HG03378 (cell line): Measurements from ENCODE around the gene INMT.
"Not testable (repeated sequence)": the region's sequence is repeated elsewhere in the genome, so short reads cannot be mapped to it uniquely, and the experiment has no call there.

ENCODE experiments used
- ATAC-seq: cut with Tn5 transposase; IDR thresholded peaks from one replicate; pipeline ENCODE4 v1.9.1; 2021; ENCODE audit warnings: mild to moderate bottlenecking, moderate library complexity; ENCODE audit not compliant: unreplicated experiment

Gene INMT

DNA sequence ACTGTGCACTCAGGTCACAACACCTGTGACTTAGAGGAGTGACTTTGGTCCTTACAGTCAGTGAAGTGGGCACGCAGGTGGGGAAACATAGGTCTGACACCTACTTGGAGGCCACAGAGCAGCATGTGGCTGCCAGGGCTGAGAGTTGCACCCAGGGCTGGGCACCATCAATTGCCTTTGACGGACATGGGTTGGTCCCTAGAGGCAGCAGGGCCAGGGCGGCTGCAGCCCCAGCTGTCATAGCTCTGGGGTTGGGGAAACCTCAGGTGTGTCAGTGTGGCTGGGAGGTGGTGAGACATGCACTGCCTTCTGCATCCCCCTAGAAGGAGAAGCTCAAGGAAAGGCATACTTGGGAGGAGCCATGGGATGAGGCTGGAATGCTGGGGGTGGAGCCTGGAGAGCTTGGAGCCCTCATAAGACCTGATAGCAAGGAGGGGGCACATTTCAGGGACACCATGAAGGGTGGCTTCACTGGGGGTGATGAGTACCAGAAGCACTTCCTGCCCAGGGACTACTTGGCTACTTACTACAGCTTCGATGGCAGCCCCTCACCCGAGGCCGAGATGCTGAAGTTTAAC, at the start of gene INMT:
Gene INMT (plus strand): TSS at position 440 of the 578 bp plus-strand sequence. CDS start 16 bp downstream, at position 456.
- ATAC-seq, result no peak

DNA sequence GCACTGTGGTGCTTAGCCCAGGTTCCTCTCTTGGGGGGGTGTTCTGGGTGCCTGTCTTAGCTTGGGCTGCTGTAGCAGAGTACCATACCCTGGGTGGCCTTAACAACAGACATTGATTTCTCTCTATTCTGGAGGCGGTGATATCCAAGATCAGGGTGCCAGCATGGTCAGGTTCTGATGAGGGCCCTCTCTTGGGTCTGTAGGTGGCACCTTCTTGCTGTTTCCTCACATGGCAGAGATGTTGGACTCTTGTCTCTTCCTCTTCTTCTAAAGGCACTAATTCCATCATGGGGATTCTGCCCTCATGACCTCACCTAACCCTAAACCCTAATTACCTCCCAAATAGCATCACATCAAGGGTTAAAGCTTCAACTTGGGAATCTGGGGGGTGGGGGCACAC, 49.7 kb upstream of the INMT start:
- ATAC-seq, result no peak

DNA sequence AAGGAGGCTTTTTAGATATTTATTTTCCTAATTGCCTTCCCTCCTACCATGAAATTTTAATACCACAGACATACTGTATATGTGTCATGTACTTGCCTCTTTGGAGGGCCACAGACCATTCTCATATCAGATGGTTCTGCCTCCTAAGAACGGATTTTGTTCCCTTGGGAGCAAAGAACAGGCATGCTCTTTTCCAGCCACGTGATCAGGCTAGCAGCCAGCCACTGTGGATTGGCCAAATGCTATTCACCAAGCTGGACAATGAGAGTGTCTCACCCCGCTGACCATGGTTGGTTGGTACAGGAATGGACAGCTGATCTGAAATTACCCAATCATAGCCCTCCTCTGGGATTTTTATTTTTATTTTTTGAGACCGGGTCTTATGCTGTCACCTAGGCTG, 48.2 kb upstream of the INMT start:
- ATAC-seq, result no peak

DNA sequence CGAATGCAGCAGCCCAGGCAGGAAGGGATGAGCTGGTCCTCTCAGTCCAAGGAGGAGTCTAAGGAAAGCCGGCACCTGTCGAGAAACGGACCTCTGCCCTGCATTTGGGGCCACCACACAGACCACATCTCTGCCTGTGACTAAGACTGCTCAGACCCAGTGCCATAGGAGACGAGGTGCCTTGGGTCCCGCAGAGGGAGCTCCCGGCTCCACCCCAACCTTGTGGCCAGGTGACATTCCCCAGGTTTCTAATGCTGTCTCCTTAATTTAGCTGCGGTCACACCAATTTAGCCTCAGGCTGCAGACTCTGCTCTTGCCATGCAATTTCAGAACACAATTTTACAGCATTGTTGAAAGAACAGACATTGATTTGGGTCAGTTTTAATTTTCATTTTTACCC, 46.9 kb upstream of the INMT start:
- no peak for ATAC-seq

DNA sequence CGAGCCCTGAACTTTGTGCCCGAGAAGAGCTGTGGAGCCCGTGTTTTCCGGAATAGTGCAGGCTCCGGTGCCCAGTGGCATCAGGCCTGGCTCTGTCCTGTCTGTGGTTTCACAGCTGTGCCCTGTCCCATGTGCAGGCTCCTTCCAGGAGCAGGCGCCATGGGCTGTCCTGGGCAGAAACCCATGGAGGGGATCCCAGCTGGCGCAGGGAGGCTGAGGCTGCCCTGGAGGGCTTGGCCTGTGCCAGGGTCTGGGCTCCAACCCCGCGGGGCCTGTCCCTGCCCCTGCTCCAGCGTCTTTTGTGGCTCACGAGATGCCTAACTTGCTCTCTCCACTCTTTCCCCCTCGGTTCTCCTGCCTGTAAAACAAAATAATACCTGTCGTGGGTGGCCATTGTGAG, 46.3 kb upstream of the INMT start:
- ATAC-seq, result no peak

DNA sequence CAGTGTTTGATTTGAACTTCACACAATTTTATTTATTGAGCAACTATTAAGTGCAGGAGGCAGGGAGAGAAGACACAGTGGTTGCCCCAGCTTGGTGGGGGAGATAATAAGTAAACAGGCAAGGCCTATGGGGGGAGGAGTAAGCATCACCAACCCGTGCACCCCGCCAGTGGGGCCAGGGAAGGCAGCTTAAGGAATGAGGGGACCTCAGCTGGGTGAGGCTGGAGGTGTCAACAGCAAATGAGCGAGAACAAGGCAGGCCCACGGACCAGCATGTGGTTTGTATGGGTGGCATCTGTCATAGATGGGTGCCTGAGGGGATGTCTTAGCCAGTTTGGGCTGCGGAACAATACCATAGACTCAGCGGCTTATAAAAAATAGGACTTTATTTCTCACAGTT, 45.6 kb upstream of the INMT start:
- ATAC-seq, result no peak

DNA sequence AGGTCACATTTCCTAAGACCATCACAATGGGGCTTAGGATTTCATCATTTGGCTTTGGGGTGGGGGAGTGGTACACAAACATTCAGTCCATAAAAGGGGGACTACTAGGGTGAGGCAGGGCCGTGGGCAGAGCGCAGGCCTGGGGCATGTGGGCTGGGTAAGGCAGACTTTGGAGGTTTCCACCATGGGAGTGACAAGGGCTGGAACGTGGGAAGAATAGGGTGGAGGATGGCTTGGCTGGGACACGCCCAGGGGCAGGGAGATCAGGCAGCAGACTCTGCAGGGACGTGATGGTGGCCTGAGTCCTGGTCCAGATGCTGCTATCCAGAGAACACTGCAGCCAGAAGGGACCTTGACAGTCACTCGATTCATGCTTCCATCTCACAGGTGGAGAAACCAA, 45.0 kb upstream of the INMT start:
- ATAC-seq, result no peak

DNA sequence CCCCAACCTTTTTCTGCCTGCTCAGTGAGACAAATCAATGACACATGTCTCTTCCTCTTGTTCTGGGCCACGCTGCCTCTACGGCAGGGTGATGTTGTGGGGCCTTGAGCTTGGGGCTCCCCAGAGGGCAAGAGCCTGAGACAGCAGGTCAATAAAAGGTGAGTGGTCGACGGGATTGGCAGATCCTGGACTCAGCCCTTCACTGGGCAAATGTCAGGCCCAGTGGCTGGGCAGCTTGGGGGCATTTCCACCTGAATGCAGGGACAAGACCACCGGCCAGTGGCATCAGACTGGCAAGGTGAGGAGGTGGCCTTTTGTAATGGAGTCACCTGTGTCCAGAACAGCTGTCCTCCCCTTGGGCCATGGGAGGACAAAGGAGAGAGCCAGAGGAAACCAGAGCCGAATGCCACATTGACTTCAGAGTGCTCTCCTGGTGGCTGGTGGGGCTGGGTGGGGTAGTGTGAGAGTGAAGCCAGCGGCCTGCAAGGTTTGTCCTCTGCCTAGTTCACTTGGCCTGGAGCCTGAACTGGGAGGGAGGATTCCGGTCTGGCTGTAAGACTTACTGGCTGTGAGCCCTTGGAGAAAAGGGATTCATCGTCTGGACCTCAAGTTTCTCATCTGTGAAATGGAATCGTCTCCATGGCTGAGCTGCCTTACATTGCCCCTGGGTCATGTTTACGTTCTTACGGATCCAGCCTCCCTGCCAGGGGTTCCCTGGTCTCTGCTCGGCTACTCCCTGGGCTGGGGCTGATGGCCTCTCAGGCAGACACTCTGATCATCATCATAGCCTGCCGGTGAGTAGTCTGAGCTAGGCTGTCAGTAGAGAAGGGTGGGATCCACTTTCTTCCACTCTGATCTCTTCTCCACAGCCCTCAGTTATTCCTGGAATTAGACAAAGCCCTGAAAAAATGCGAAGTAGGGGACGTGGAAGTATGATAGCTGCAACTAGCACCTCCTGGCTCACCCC, 44.3 kb upstream of the INMT start:
- no peak for ATAC-seq

DNA sequence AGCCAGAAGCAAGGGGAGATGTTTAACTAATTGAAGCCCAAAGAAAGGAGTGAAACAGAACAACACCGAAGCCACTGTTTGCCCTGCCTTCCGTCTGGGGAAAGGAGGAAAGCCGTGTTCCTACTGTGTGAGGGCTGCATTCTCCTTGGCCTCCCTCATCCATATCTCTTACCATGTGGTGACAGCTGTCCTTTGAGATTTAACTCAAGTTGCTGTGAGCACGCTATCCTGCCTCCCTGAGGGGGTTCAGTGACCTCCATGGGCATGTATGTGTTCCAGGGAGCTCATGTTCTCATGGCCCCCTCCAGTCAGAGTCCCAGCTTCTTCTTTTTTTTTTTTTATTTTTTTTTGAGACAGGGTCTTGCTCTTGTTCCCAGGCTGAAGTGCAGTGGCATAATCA, 43.5 kb upstream of the INMT start:
- no peak for ATAC-seq

DNA sequence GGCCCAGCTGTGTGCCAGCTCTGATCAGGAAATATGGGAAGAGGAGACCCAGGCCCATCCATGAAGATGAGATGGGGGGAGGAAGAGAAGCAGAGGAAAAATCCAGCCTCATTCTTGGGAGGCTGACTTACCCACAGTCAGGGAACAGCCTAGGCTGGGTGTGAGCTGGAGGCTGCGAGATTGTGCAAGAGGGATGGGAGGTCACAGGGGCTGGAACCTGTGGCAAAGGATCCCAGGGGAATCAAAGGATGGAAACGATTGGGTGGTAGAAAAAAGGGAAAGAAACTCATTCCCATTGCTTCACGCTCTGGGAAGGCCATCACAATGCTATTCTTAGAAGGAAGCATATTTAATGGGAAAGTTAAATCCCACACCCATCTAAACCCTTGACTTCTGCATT, 43.0 kb upstream of the INMT start:
- ATAC-seq, result no peak

DNA sequence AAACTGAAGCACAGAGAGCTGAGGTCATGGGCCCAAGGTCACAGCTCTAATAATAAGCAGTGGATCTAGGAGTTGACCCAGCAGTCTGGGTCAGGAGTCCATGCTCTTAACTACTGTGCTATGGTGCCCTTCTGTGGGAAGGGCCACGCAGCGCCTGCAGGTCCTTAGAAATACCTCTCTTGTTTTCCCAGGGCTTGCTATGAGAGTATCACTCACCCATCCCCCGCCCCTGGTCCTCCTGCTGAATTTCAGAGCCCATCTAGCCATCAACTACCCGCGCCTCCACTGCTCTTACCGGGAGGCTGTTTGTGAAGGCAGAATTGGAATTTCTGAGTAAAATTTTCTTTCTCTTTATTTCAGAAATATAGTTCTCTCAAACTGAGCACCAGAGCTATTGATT, 42.4 kb upstream of the INMT start:
- ATAC-seq, result no peak

DNA sequence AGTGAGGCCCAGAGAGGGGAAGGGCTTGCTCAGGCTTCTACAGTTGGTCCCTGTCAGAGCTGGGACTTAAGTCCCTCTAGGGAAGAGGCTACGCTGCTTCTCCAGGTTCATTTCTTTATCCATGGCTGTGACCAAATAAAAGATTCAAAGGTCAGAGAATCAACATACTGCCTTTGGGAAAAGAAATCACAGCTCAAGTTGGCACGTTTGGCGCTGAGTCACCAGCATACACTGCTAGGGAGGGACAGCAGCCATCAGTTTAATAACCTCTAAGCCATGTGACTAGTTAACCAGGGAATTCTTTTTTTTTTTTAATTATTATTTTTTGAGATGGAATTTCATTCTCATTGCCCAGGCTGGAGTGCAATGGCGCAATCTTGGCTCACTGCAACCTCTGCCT, 41.3 kb upstream of the INMT start:
- ATAC-seq, result no peak

DNA sequence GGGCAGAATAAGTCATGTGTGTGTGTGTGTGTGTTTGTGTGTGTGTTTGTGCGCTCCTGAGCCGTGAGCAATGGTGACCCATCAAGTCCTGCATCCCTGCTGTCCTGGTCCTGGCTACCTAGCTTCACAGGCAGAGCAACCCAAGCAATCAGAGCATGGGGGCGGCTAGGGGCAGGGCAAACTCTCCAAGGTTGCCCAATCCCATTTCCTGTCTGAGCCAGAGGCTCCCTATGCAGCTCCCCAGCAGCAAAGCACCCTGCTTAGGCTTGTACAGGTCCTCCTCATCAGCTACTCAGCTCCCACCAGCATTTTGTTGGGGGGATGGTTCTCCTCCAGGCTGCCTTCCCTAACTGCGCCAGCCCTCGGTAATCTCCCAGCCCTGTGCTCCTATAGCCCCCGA, 38.5 kb upstream of the INMT start:
- no peak for ATAC-seq

DNA sequence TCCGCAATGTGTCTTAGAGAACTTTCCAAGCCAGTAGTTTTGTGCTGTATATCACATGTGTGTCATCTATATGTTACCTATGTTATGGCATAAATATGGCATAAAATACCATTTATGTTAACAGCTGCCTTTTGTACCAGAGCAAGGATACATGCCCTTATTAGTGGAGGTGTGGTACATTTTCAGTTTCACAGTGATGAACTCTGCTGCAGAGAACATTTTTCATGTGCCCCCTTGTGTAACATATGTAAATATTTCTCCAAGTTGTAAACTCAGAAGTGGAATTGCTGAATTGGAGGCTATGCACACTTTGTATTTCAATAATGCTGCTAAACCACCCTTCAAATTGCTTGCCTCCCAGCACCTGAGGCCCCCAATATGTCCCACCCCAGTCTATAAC, 37.8 kb upstream of the INMT start:
- no peak for ATAC-seq

DNA sequence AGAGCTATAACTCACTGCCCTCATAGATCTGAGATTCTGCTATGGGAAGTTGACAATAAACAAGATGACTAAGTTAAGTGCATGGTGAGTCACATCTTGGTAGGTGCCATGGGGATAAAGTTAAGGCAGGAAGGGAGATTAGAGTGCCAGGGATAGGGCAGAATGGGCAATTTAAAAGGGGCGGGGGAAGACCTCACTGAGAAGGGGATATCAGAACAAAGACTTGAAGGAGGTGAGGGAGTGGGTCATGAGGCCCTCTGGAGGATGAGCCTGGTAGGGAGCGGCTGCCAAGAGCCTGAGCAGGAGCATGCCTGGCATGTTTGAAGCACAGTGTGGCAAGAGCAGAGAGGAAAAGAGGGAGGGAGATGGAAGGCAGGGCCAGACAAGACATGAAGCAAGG, 34.8 kb upstream of the INMT start:
- ATAC-seq, result no peak

DNA sequence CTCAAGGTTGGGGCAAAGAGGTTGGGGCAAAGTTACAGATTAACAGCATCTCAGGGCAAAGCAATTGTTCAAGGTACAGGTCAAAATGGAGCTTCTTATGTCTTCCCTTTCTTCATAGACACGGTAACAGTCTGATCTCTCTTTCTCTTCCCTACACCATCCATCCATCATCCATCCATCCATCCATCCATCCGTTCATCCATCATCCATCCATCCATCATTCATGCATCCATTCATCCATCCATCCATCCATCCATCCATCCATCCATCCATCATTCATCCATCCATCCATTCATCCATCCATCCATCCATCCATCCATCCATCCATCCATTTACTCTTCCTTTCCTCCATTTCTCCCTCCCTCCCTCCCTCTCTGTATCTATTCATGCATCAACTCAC, 32.5 kb upstream of the INMT start:
- not testable (repeated sequence) for ATAC-seq

DNA sequence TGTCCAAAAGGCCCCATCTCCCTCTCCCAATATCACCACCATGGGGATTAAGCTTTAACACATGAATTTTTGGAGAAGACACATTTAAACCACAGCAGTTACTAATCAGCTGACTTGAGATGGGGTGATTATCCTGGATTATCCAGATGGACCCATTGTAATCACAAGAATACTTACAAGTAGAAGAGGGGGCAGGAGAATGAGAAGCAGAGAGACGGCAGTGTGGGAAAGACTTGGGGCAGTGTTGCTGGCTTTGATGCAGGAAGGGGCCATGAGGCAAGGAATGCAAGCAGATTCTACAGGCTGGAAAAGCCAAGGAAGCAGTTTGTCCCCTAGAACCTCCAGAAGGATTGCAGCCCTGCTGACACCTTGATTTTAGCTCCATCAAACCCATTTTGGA, 30.7 kb upstream of the INMT start:
- ATAC-seq, result no peak

DNA sequence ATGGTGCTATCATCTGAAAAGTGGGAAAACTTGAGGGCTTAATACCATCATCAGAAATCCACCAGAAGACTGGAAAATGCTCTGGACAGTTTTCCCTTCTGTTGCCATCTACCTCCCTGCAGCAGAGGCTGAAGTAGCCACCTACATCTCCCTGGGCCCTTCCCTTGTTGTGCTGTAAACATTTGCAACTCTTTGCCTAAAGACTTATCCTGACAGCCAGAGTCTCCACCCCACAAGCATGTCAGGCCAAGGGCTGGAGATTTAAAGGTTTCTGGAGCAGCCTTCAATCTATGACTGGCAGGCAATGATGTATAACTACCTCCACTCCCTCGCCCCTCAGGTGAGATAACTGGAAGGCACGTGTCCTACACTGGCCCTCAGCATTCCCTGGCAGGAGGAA, 29.7 kb upstream of the INMT start:
- ATAC-seq, result no peak

DNA sequence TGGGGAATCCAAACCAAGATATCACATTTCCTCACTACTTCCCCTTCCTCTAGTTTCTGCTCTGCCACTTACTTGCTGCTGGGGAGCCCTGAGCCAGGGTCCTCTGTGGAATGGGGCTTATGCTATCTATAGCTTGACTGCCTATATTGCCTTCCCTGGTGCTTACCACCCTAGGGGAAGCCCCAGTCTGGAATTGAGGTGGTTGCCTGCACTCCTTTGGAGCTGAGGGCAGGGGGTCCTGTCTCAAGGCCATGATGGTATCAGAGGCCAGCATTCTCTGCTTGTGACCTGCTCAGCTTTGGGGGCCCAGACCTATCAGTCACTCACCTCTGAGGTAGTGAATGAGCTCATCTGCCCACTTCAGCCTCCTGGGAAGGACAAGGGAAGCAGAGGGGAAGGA, 29.3 kb upstream of the INMT start:
- no peak for ATAC-seq

DNA sequence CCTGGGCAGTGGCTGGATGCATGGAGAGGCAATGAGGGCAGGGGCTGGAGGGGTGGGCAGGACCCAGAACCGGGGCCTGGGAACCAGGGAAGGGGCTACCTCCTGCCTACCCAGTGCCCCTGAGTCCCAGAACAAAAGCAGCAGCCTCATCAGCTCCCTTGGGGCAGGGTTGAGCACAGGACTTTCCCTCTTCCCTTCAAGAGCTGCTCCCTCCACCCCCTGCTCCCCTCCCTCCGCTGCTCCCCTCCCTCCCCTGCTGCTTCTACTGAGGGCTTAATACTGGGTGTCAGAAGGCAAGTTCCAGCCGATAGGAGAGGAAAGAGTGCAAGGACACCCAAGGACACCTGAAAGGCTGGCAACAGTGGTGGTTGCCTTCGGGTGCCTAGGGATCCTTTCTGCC, 28.2 kb upstream of the INMT start:
- ATAC-seq, result no peak

DNA sequence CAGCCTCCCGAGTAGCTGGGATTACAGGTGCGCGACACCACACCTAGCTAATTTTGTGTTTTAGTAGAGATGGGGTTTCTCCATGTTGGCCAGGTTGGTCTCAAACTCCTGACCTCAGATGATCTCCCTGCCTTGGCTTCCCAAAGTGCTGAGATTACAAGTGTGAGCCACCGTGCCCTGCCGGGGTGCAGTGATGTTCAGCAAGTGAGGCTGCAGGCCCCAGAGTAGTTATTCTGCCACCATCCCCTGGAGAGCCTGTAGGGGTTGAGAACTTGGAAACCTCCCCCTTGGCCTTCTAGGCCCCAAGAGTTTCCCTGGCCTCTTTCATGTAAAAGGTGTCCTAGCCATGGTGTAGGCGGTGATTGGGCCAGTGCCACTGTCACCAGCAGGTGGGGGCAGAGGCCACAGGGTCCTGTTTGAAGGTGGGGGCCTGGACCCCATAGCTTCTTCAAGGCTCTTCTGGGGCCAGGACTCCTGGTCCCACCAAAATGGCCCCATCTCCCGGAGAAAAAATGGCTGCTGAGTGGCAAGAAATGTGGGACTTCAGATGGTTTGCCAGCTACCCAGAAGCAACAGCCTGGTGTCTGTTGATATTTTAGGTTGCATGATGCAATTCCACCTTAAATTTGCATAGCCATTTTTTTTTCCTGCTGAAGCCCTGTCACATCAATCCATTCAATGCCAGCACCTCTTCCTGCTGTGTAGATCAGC, 25.5 kb upstream of the INMT start:
- ATAC-seq, result no peak
